H1 (cell line): Measurements from ENCODE around the gene DPEP3. TPM values are rescaled to one million over a fixed set of nuclear protein-coding genes. Genes with fewer than 3 reads are reported as not detected.

ENCODE experiments used
- CTCF ChIA-PET: fragments of 300-600 bp; sonication (Branson Sonifier 250); formaldehyde crosslinking; loops from one replicate; lab custom pipeline; 2021; ENCODE audit not compliant: partially characterized antibody; lab: Charles Lee
- POLR2A ChIA-PET: fragments of 300-600 bp; sonication (Branson Sonifier 250); formaldehyde crosslinking; loops from one replicate; lab custom pipeline; 2021; ENCODE audit warnings: inconsistent platforms; ENCODE audit not compliant: partially characterized antibody; lab: Charles Lee
- DNase-seq, 2 experiments: peaks; one replicate each; pipeline versions ENCODE4 v3.0.0 to v3.0.0-alpha.2; 2010 to 2022; ENCODE audit warnings: low spot score in 2 of 2, low read depth in 1 of 2, mixed read lengths in 1 of 2
- FAIRE-seq: peaks from 2 replicates; lab custom pipeline; 2011; peaks lifted over from hg19 to GRCh38; lab: Jason Lieb, UNC
- H2AFZ ChIP-seq: 2 replicates; pipeline ENCODE4 v1.8.1; 2012; ENCODE audit warnings: low read length, inconsistent platforms
- H2AK5ac ChIP-seq: 2 replicates; pipeline ENCODE4 v1.6.1; 2013; ENCODE audit warnings: low read depth, low read length
- H2BK120ac ChIP-seq: replicated peaks from 2 replicates; pipeline ENCODE3; 2013; ENCODE audit warnings: low read depth, low read length, inconsistent platforms
- H2BK12ac ChIP-seq: 2 replicates; pipeline ENCODE4 v1.6.1; 2013; ENCODE audit warnings: low read depth, low read length
- H2BK15ac ChIP-seq: 2 replicates; pipeline ENCODE4 v1.6.1; 2013; ENCODE audit warnings: low read length
- H2BK20ac ChIP-seq: 2 replicates; pipeline ENCODE4 v1.6.1; 2013; ENCODE audit warnings: low read length
- H2BK5ac ChIP-seq: 2 replicates; pipeline ENCODE4 v1.6.1; 2013; ENCODE audit warnings: low read depth, low read length
- H3K14ac ChIP-seq: 2 replicates; pipeline ENCODE4 v1.6.1; 2013; ENCODE audit warnings: inconsistent platforms; ENCODE audit not compliant: insufficient read length
- H3K18ac ChIP-seq: 2 replicates; pipeline ENCODE4 v1.6.1; 2013; ENCODE audit warnings: low read length; ENCODE audit errors: extremely low read depth
- H3K23ac ChIP-seq: 2 replicates; pipeline ENCODE4 v1.6.1; 2013; ENCODE audit warnings: inconsistent platforms; ENCODE audit not compliant: insufficient read length
- H3K23me2 ChIP-seq: 2 replicates; pipeline ENCODE4 v1.6.1; 2013; ENCODE audit warnings: low read depth, low read length
- H3K27ac ChIP-seq: 2 replicates; pipeline ENCODE4 v1.6.1; 2011; ENCODE audit warnings: low read depth, low read length, inconsistent platforms
- H3K27me3 ChIP-seq, 4 experiments: replicated peaks in 1 of 4; 1 replicate in 1 of 4; 2 replicates in 3 of 4; pipeline versions ENCODE4 v1.6.1 to v1.8.1; 2011 to 2013; ENCODE audit warnings: low read length in 3 of 4, mild to moderate bottlenecking in 3 of 4, inconsistent platforms in 2 of 4, mixed read lengths in 2 of 4, moderate library complexity in 1 of 4; ENCODE audit not compliant: control insufficient read depth in 3 of 4, insufficient read depth in 3 of 4; ENCODE audit errors: extremely low read depth in 1 of 4
- H3K36me3 ChIP-seq, 4 experiments: 2 replicates each; pipeline versions ENCODE4 v1.6.1 to v1.8.1; 2011 to 2013; ENCODE audit warnings: mild to moderate bottlenecking in 4 of 4, low read length in 3 of 4, moderate library complexity in 2 of 4, control low read depth in 1 of 4, inconsistent platforms in 1 of 4; ENCODE audit not compliant: insufficient read depth in 4 of 4, control insufficient read depth in 2 of 4
- H3K4ac ChIP-seq: replicated peaks from 2 replicates; pipeline ENCODE3; 2013; ENCODE audit warnings: low read length, low read depth, mixed read lengths, inconsistent platforms; ENCODE audit not compliant: insufficient read length
- H3K4me1 ChIP-seq, 4 experiments: replicated peaks in 1 of 4; 1 replicate in 1 of 4; 2 replicates in 3 of 4; pipeline versions ENCODE4 v1.6.1 to v1.8.1; 2011 to 2013; ENCODE audit warnings: low read length in 3 of 4, inconsistent platforms in 2 of 4, mixed read lengths in 1 of 4; ENCODE audit not compliant: insufficient read depth in 4 of 4, control insufficient read depth in 3 of 4
- H3K4me2 ChIP-seq, 2 experiments: 2 replicates each; pipeline versions ENCODE4 v1.6.1 to v1.8.1; 2011 to 2013; ENCODE audit warnings: low read depth in 2 of 2, low read length in 2 of 2, control low read depth in 1 of 2, inconsistent platforms in 1 of 2, mild to moderate bottlenecking in 1 of 2; ENCODE audit not compliant: insufficient read depth in 1 of 2
- H3K4me3 ChIP-seq, 4 experiments: fragments of 200-600, 300-600 bp in 1 of 4; sonication (generic), shearing (Covaris generic), sonication (Bioruptor Twin) in 1 of 4; 2 replicates each; pipeline versions ENCODE4 v1.5.1 to v1.8.1; 2011 to 2016; ENCODE audit warnings: low read length in 4 of 4, low read depth in 3 of 4, control low read depth in 2 of 4, inconsistent platforms in 2 of 4, mild to moderate bottlenecking in 2 of 4, mixed read lengths in 1 of 4, moderate library complexity in 1 of 4; ENCODE audit not compliant: insufficient read depth in 2 of 4; ENCODE audit errors: extremely low read depth in 1 of 4
- H3K56ac ChIP-seq: replicated peaks from 2 replicates; pipeline ENCODE3; 2013; ENCODE audit warnings: low read depth, mild to moderate bottlenecking, mixed read lengths, low read length, inconsistent platforms; ENCODE audit not compliant: insufficient read length
- H3K79me1 ChIP-seq: 2 replicates; pipeline ENCODE4 v1.6.1; 2013; ENCODE audit warnings: low read depth, low read length, control low read depth
- H3K79me2 ChIP-seq, 2 experiments: 2 replicates each; pipeline versions ENCODE4 v1.6.1 to v1.8.1; 2012 to 2013; ENCODE audit warnings: low read length in 2 of 2, mild to moderate bottlenecking in 2 of 2, inconsistent platforms in 1 of 2; ENCODE audit not compliant: insufficient read depth in 2 of 2, control insufficient read depth in 1 of 2
- H3K9ac ChIP-seq, 4 experiments: replicated peaks in 1 of 4; 1 replicate in 1 of 4; 2 replicates in 3 of 4; pipeline versions ENCODE4 v1.6.1 to v1.8.1; 2011 to 2013; ENCODE audit warnings: low read depth in 3 of 4, low read length in 3 of 4, control low read depth in 2 of 4, mild to moderate bottlenecking in 2 of 4, moderate library complexity in 2 of 4, inconsistent platforms in 1 of 4; ENCODE audit errors: extremely low read depth in 1 of 4
- H3K9me3 ChIP-seq, 2 experiments: 2 replicates each; pipeline versions ENCODE4 v1.6.1 to v1.8.1; 2012 to 2013; ENCODE audit warnings: mild to moderate bottlenecking in 2 of 2, moderate library complexity in 2 of 2, control low read depth in 1 of 2, inconsistent platforms in 1 of 2, low read depth in 1 of 2, low read length in 1 of 2, mixed read lengths in 1 of 2; ENCODE audit not compliant: insufficient read depth in 2 of 2
- H4K20me1 ChIP-seq, 2 experiments: replicated peaks in 1 of 2; 2 replicates each; pipeline versions ENCODE3 to v1.8.1; 2011 to 2013; ENCODE audit warnings: inconsistent platforms in 2 of 2, low read length in 2 of 2, mild to moderate bottlenecking in 1 of 2; ENCODE audit not compliant: insufficient read depth in 2 of 2, control insufficient read depth in 1 of 2
- H4K5ac ChIP-seq: 2 replicates; pipeline ENCODE4 v1.6.1; 2013; ENCODE audit warnings: low read length, low read depth, mixed read lengths, inconsistent platforms; ENCODE audit not compliant: insufficient read length
- H4K8ac ChIP-seq: 2 replicates; pipeline ENCODE4 v1.8.0; 2013; ENCODE audit warnings: mild to moderate bottlenecking, moderate library complexity, low read length, inconsistent platforms; ENCODE audit not compliant: insufficient read depth; ENCODE audit errors: extremely low read depth
- H4K91ac ChIP-seq: replicated peaks from 2 replicates; pipeline ENCODE3; 2013; ENCODE audit warnings: low read length, mixed read lengths, inconsistent platforms; ENCODE audit not compliant: insufficient read length
- BACH1 ChIP-seq: IDR thresholded peaks from 2 replicates; pipeline ENCODE4 v1.6.1; 2012; ENCODE audit warnings: low read length, improper control_type of control experiment
- NRF1 ChIP-seq: IDR thresholded peaks from 2 replicates; pipeline ENCODE4 v1.6.1; 2011; ENCODE audit warnings: mild to moderate bottlenecking, low read depth, low read length, improper control_type of control experiment
- RAD21 ChIP-seq, 2 experiments: IDR thresholded peaks in 1 of 2; conservative IDR thresholded peaks in 1 of 2; 2 replicates each; pipeline ENCODE4 v1.6.1; 2011; ENCODE audit warnings: low read depth in 2 of 2, low read length in 2 of 2, improper control_type of control experiment in 1 of 2, inconsistent platforms in 1 of 2, mild to moderate bottlenecking in 1 of 2, moderate library complexity in 1 of 2
- TBP ChIP-seq: IDR thresholded peaks from 2 replicates; pipeline ENCODE4 v1.6.1; 2011; ENCODE audit warnings: low read depth, low read length, improper control_type of control experiment
- WGBS, 2 experiments: shearing (Covaris generic) in 1 of 2; methylation state at CpG; one replicate each; pipeline versions ENCODE4 v1.1.6 to v1.1.7; 2013 to 2015; ENCODE audit warnings: low lambda C conversion rate in 2 of 2, mixed read lengths in 2 of 2, inconsistent platforms in 1 of 2, low coverage in 1 of 2, missing lambda C conversion rate in 1 of 2; ENCODE audit not compliant: insufficient replicate concordance in 2 of 2, insufficient coverage in 1 of 2, insufficient read length in 1 of 2; ENCODE audit errors: extremely low coverage in 1 of 2, missing lambda C conversion rate in 1 of 2; 5-methylcytosine and 5-hydroxymethylcytosine counted together
- polyA plus RNA-seq, 7 experiments: library from polyadenylated mRNA; depleted of rRNA in 3 of 7; stranded (reverse) in 5 of 7; unstranded in 2 of 7; fragments of >200 nt in 5 of 7; fragments of 200-250 nt in 2 of 7; gene quantifications; 1 replicate in 5 of 7; 2 replicates in 1 of 7; 4 replicates in 1 of 7; pipeline versions ENCODE4 v1.2.1 to v1.2.3, GENCODE V29; 2011 to 2013; ENCODE audit warnings: missing spikeins in 2 of 7, mixed read lengths in 2 of 7
- total RNA-seq: library from RNA; stranded (reverse); fragmentation: NEBNext Ultra II Directional; extraction: Animal tissue kit (Norgen Biotek cat#: 25700); gene quantifications from 2 replicates; pipeline ENCODE4 v1.2.1, GENCODE V29; 2021

The DPEP3 gene
- total and polyA plus RNA-seq, 2 of the 8 experiments (the other 6 are each of a cell fraction or from before 2014, with no cell fraction given), result 6.5 to 9.9 TPM

GRCh38 chr16:67946966-67947558 lies 33.2 kb downstream of the DPEP3 start:
- no peak overlapping the region for H3K18ac ChIP-seq
- H2AK5ac ChIP-seq, result no peak overlapping the region
- no peak overlapping the region for H3K23ac ChIP-seq
- H3K79me1 ChIP-seq, result peaks cover 2% of the 10 kb centered on the region; the same call in 1 of the 2 replicates
- H4K91ac ChIP-seq, result no peak overlapping the region
- DNase-seq (no peak), FAIRE-seq (no peak)
- H3K27me3 ChIP-seq, result no peaks in the 10 kb centered on the region
- no peak overlapping the region for H2AFZ ChIP-seq
- H4K8ac ChIP-seq, result no peak overlapping the region; the same call in 1 of the 2 replicates
- no peak overlapping the region for H3K9ac ChIP-seq
- H3K36me3 ChIP-seq, result peaks cover 12 to 59% (median 25%) of the 10 kb centered on the region in 4 experiments
- no peak overlapping the region for H2BK120ac ChIP-seq
- 100% methylated on average over 2 of the region's 28 CpGs; no CpG with 5 or more reads in 1 of the 2 experiments for WGBS, 2 experiments
- no peak overlapping the region for H3K4me2 ChIP-seq
- H3K4ac ChIP-seq, result no peak overlapping the region
- H2BK5ac ChIP-seq, result no peak overlapping the region
- peaks cover 12 to 39% of the 10 kb centered on the region in 2 experiments for H4K20me1 ChIP-seq
- H2BK15ac ChIP-seq, result no peak overlapping the region
- peaks cover 3% of the 10 kb centered on the region; the same call in 1 of the 2 replicates for H3K23me2 ChIP-seq
- no peaks in the 10 kb centered on the region; a peak in 1 of 7 replicates for H3K4me1 ChIP-seq
- no peak overlapping the region for H2BK20ac ChIP-seq
- H3K4me3 ChIP-seq, result no peak overlapping the region
- H2BK12ac ChIP-seq, result no peak overlapping the region
- POLR2A ChIA-PET, result interaction anchor here (0.6 to 8.5 kb wide), 6 partner anchors 12 to 119 kb away, joined by 3 to 47 read pairs (median 4); partner anchors contain the start of gene PSMB10
- no peaks in the 10 kb centered on the region for H3K79me2 ChIP-seq
- H3K14ac ChIP-seq, result no peak overlapping the region
- no peak overlapping the region for H4K5ac ChIP-seq
- no peak overlapping the region for H3K56ac ChIP-seq
- H3K27ac ChIP-seq, result no peak overlapping the region
- H3K9me3 ChIP-seq, result no peaks in the 10 kb centered on the region
- CTCF ChIA-PET, result interaction anchor here (0.6 to 27.1 kb wide), 11 partner anchors 8 to 772 kb away, joined by 3 to 623 read pairs (median 4); partner anchors contain the start of genes EDC4, NRN1L, PSKH1 and SLC12A4
- no peak for TF ChIP-seq TBP
- no peak for TF ChIP-seq NRF1
- no peak for TF ChIP-seq RAD21 (IDR thresholded peaks at IDR 0.05 in 1 of 2, conservative IDR thresholded peaks at IDR 0.05 in 1 of 2; ENCODE audit: low read depth in 2 of 2, low read length in 2 of 2)
- no peak for TF ChIP-seq BACH1
